K562 (cell line): ENCODE measurements around the gene GPR52. TPM values are rescaled to one million over a fixed set of nuclear protein-coding genes. Genes with fewer than 3 reads are reported as not detected.

Source experiments
- ATAC-seq: fragments of 200-7000 bp; cut with Tn5 transposase; 3 replicates; pipeline ENCODE4 v1.9.1; 2020; ENCODE audit warnings: moderate library complexity
- BruUV-seq: library from RNA; stranded (reverse); fragments of 400-500 nt; replicated peaks from 2 replicates; lab custom pipeline; 2021; lab: Mats Ljungman, UMichigan
- CTCF ChIA-PET: fragments of 300-600 bp; formaldehyde crosslinking; extraction: SDS; loops from one replicate; lab custom pipeline; 2021; ENCODE audit warnings: low intra/inter-chr PET ratio; lab: Yijun Ruan, JAX
- POLR2A ChIA-PET: fragments of 300-600, 350-650 bp; sonication (Branson Sonifier 250); formaldehyde crosslinking; extraction: SDS; loops from one replicate; lab custom pipeline; 2021; ENCODE audit warnings: antibody characterized with exemption, inconsistent platforms; lab: Yijun Ruan, JAX
- DNase-seq, 4 experiments: peaks; one replicate each; pipeline versions ENCODE4 v3.0.0 to v3.0.0-alpha.2; 2011 to 2018; ENCODE audit warnings: low spot score in 3 of 4, mixed read lengths in 3 of 4; ENCODE audit errors: extremely low read depth in 1 of 4
- FAIRE-seq: peaks from 2 replicates; lab custom pipeline; 2011; peaks lifted over from hg19 to GRCh38; lab: Jason Lieb, UNC
- H2AFZ ChIP-seq: 2 replicates; pipeline ENCODE4 v1.6.0; 2011; ENCODE audit warnings: low read depth, low read length, control low read depth, inconsistent platforms
- H3K27ac ChIP-seq: fragments of 200-600 bp; 3 replicates; pipeline ENCODE4 v1.8.0; 2011; ENCODE audit warnings: low read depth, mild to moderate bottlenecking, control low read depth, inconsistent platforms, low read length, moderate library complexity, mixed read lengths; ENCODE audit errors: extremely low read depth
- H3K27me3 ChIP-seq, 2 experiments: fragments of 300-600 bp in 1 of 2; 2 replicates in 1 of 2; 3 replicates in 1 of 2; pipeline versions ENCODE4 v1.6.0 to v1.8.0; 2011; ENCODE audit warnings: inconsistent platforms in 2 of 2, low read length in 2 of 2, mild to moderate bottlenecking in 1 of 2, mixed read lengths in 1 of 2, moderate library complexity in 1 of 2; ENCODE audit not compliant: control insufficient read depth in 2 of 2, insufficient read depth in 2 of 2
- H3K36me3 ChIP-seq: fragments of 300-600 bp; 3 replicates; pipeline ENCODE4 v1.8.0; 2011; ENCODE audit warnings: mild to moderate bottlenecking, low read length, inconsistent platforms; ENCODE audit not compliant: control insufficient read depth, insufficient read depth
- H3K4me1 ChIP-seq, 2 experiments: fragments of 200-600 bp in 1 of 2; replicated peaks in 1 of 2; 2 replicates in 1 of 2; 3 replicates in 1 of 2; pipeline versions ENCODE4 v1.5.1 to v1.8.0; 2011; ENCODE audit warnings: inconsistent platforms in 2 of 2, low read length in 2 of 2, mild to moderate bottlenecking in 1 of 2, mixed read lengths in 1 of 2, moderate library complexity in 1 of 2; ENCODE audit not compliant: control insufficient read depth in 2 of 2, insufficient read depth in 2 of 2
- H3K4me2 ChIP-seq: 2 replicates; pipeline ENCODE4 v1.6.1; 2011; ENCODE audit warnings: low read length, control low read depth, inconsistent platforms, mixed read lengths; ENCODE audit not compliant: insufficient read depth
- H3K4me3 ChIP-seq: fragments of 200-600 bp; sonication (generic), shearing (Covaris generic); 2 replicates; pipeline ENCODE4 v1.5.1; 2016; ENCODE audit warnings: control low read depth, inconsistent platforms
- H3K79me2 ChIP-seq: fragments of 200-600 bp; 3 replicates; pipeline ENCODE4 v1.8.0; 2011; ENCODE audit warnings: low read length, inconsistent platforms; ENCODE audit not compliant: control insufficient read depth, insufficient read depth
- H3K9ac ChIP-seq, 2 experiments: 2 replicates each; pipeline versions ENCODE4 v1.6.0 to v1.6.1; 2011; ENCODE audit warnings: low read depth in 2 of 2, low read length in 2 of 2, control low read depth in 1 of 2, inconsistent platforms in 1 of 2, mild to moderate bottlenecking in 1 of 2, mixed read lengths in 1 of 2; ENCODE audit not compliant: insufficient read depth in 1 of 2
- H3K9me1 ChIP-seq: one replicate; pipeline ENCODE4 v1.6.0; 2011; ENCODE audit warnings: inconsistent platforms, mild to moderate bottlenecking, low read length, moderate library complexity; ENCODE audit not compliant: control insufficient read depth, insufficient read depth
- H3K9me3 ChIP-seq: replicated peaks from 2 replicates; pipeline ENCODE4 v1.5.1; 2011; ENCODE audit warnings: low read depth, low read length, inconsistent platforms; ENCODE audit not compliant: control insufficient read depth, insufficient read depth
- H4K20me1 ChIP-seq: replicated peaks from 2 replicates; pipeline ENCODE4 v1.6.1; 2011; ENCODE audit warnings: low read length, inconsistent platforms, mixed read lengths; ENCODE audit not compliant: control insufficient read depth, insufficient read depth
- ILK ChIP-seq: fragments of 450-650 bp; IDR thresholded peaks from 2 replicates; pipeline ENCODE4 v1.6.1; 2016; ENCODE audit warnings: missing genetic modification characterization, low read depth, mild to moderate bottlenecking, missing compliant biosample characterization, moderate library complexity, borderline replicate concordance
- MAZ ChIP-seq, 2 experiments: fragments of 450-650 bp in 1 of 2; sonication (generic) in 1 of 2; formaldehyde crosslinking; IDR thresholded peaks in 1 of 2; conservative IDR thresholded peaks in 1 of 2; 2 replicates each; pipeline versions ENCODE4 v1.4.0 to v1.5.0; 2020; ENCODE audit warnings: mild to moderate bottlenecking in 1 of 2, missing genetic modification reagents in 1 of 2
- RHOXF2B ChIP-seq: fragments of 250-450 bp; sonication (Bioruptor Pico); conservative IDR thresholded peaks from 2 replicates; pipeline ENCODE4 v1.5.1; 2021
- SNRNP70 ChIP-seq: fragments of 200-400 bp; formaldehyde crosslinking; optimal IDR thresholded peaks from 2 replicates; pipeline ENCODE3; 2017; ENCODE audit warnings: low read depth, low read length
- U2AF2 ChIP-seq: fragments of 200-400 bp; formaldehyde crosslinking; optimal IDR thresholded peaks from 2 replicates; pipeline ENCODE3; 2017; ENCODE audit warnings: low read depth, mild to moderate bottlenecking, low read length
- ZFP36 ChIP-seq: fragments of 150-350 bp; IDR thresholded peaks from 2 replicates; pipeline ENCODE4 v1.6.1; 2018; ENCODE audit warnings: low read length, low read depth; ENCODE audit not compliant: partially characterized antibody
- ZNF282 ChIP-seq: sonication (generic); formaldehyde crosslinking; IDR thresholded peaks from 2 replicates; pipeline ENCODE4 v1.8.1; 2023; ENCODE audit warnings: missing genetic modification reagents
- ZNF717 ChIP-seq: fragments of 250-450 bp; sonication (Bioruptor Pico); IDR thresholded peaks from 2 replicates; pipeline ENCODE4 v1.5.0; 2021
- WGBS: fragments of 100-300 bp; shearing (Covaris generic); methylation state at CpG from one replicate; pipeline ENCODE4 v1.1.6; 2016; ENCODE audit warnings: low coverage, mixed read lengths; ENCODE audit not compliant: insufficient coverage; ENCODE audit errors: missing lambda C conversion rate; 5-methylcytosine and 5-hydroxymethylcytosine counted together
- in situ Hi-C: fragments of 300-500 bp; cut with MboI; formaldehyde crosslinking; loops from 4 replicates; pipeline ENCODE4 v1.15.0; 2018; ENCODE audit warnings: inconsistent platforms, mixed read lengths
- intact Hi-C: fragments of 100-400 bp; cut with micrococcal nuclease; formaldehyde crosslinking; loops from 2 replicates; pipeline ENCODE4 v1.14.2; 2022
- polyA plus RNA-seq, 8 experiments: library from polyadenylated mRNA; depleted of rRNA in 4 of 8; stranded (reverse) in 5 of 8; unstranded in 3 of 8; fragments of >200 nt; fragmentation: Nextera tagmentation in 2 of 8; fragmentation: Illumina TruSeq in 1 of 8; extraction: Ambion mirVana in 2 of 8; extraction: Trizol in 1 of 8; gene quantifications; 2 replicates each; pipeline versions ENCODE4 v1.2.1 to v1.2.3, GENCODE V29; 2011 to 2014; ENCODE audit warnings: inconsistent platforms in 1 of 8, missing spikeins in 1 of 8
- total RNA-seq, 7 experiments: library from RNA; depleted of rRNA in 6 of 7; stranded (reverse); fragments of >200 nt in 6 of 7; fragmentation: Illumina TruSeq in 2 of 7; extraction: Trizol in 2 of 7; gene quantifications; 2 replicates each; pipeline versions ENCODE4 v1.2.1 to v1.2.3, GENCODE V29; 2011 to 2021; ENCODE audit warnings: low replicate concordance in 1 of 7
- TF ChIP-seq, protein P1 (sequence below), 2 experiments: fragments of 450-650 bp in 1 of 2; sonication (generic) in 1 of 2; formaldehyde crosslinking in 1 of 2; IDR thresholded peaks in 1 of 2; conservative IDR thresholded peaks in 1 of 2; 2 replicates each; pipeline versions ENCODE4 v1.6.1 to v1.8.1; 2016 to 2023; ENCODE audit warnings: mild to moderate bottlenecking in 2 of 2, moderate library complexity in 2 of 2, inconsistent platforms in 1 of 2, missing genetic modification reagents in 1 of 2
- TF ChIP-seq, protein P2 (sequence below): fragments of 250-450 bp; sonication (Bioruptor Pico); IDR thresholded peaks from 2 replicates; pipeline ENCODE4 v1.5.0; 2021
- TF ChIP-seq, protein P3 (sequence below): sonication (generic); formaldehyde crosslinking; IDR thresholded peaks from 2 replicates; pipeline ENCODE4 v1.8.0; 2022; ENCODE audit warnings: mild to moderate bottlenecking, missing genetic modification reagents

The GPR52 gene
- total and polyA plus RNA-seq, 9 of the 15 experiments (the other 6 are each of a cell fraction or from before 2014, with no cell fraction given) = 0.12 to 4.9 (median 1.1) TPM; not detected in 3

DNA sequence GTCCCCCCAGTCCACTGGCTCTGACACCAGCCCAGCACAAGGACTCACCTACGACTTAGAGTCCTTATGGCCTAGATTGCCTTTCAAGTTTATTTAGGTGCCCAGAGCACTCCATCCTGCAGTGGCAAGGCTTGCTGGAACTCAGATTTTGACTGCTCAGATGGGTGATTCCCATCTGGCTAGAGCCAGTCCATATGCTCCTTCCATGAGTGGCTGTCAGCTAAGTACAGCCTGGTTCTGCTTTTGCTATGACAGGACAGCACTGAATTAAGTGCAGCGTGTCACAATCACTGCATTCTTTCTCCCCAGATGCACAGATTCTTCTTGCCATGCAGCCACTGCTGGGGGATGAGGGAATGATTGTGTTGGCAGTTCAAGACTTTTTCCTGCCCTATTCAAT is 43.8 kb downstream of the GPR52 start:
- ATAC-seq (peak; percentile 32), DNase-seq (no peak), FAIRE-seq (no peak)
- in situ Hi-C loops (no loop called here), intact Hi-C loops (no loop called here)
- no TSS peak for BruUV-seq
- no peaks in the 10 kb centered on the region for H3K9me3 ChIP-seq
- CTCF ChIA-PET = no interaction called here
- no peaks in the 10 kb centered on the region for H3K27me3 ChIP-seq
- no peaks in the 10 kb centered on the region for H3K4me1 ChIP-seq
- TF ChIP-seq ZNF717 (CRISPR knock-in tag) (no peak), ILK (tag) (no peak), U2AF2 (no peak), ZFP36 (no peak), ZNF282 (CRISPR knock-in tag) (no peak), RHOXF2B (no peak), MAZ (CRISPR knock-in tag; conservative IDR thresholded peaks at IDR 0.05 in 1 of 2, IDR thresholded peaks at IDR 0.05 in 1 of 2) (no peak), SNRNP70 (no peak)
- TF ChIP-seq, protein P1, sequence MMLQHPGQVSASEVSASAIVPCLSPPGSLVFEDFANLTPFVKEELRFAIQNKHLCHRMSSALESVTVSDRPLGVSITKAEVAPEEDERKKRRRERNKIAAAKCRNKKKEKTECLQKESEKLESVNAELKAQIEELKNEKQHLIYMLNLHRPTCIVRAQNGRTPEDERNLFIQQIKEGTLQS (IDR thresholded peaks at IDR 0.05) = no peak
- TF ChIP-seq, protein P1 (CRISPR knock-in tag; conservative IDR thresholded peaks at IDR 0.05) = no peak
- TF ChIP-seq, protein P2, sequence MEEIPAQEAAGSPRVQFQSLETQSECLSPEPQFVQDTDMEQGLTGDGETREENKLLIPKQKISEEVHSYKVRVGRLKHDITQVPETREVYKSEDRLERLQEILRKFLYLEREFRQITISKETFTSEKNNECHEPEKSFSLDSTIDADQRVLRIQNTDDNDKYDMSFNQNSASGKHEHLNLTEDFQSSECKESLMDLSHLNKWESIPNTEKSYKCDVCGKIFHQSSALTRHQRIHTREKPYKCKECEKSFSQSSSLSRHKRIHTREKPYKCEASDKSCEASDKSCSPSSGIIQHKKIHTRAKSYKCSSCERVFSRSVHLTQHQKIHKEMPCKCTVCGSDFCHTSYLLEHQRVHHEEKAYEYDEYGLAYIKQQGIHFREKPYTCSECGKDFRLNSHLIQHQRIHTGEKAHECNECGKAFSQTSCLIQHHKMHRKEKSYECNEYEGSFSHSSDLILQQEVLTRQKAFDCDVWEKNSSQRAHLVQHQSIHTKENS (CRISPR knock-in tag) = no peak
- TF ChIP-seq, protein P3, sequence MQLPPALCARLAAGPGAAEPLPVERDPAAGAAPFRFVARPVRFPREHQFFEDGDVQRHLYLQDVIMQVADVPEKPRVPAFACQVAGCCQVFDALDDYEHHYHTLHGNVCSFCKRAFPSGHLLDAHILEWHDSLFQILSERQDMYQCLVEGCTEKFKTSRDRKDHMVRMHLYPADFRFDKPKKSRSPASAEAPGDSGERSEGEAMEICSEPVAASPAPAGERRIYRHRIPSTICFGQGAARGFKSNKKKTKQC = no peak
- H3K36me3 ChIP-seq = no peaks in the 10 kb centered on the region
- no peaks in the 10 kb centered on the region for H3K9me1 ChIP-seq
- peak overlapping the region in 1 of 2 experiments; percentile 11; a peak in 1 of 4 replicates for H3K9ac ChIP-seq
- no peaks in the 10 kb centered on the region for H4K20me1 ChIP-seq
- no peak overlapping the region for H3K27ac ChIP-seq
- no peak overlapping the region for H2AFZ ChIP-seq
- no peak overlapping the region for H3K4me2 ChIP-seq
- POLR2A ChIA-PET = interaction anchor here (1.0 to 1.3 kb wide), 2 partner anchors 8 to 22 kb away, joined by 3 to 4 read pairs; no protein-coding TSS in a partner anchor
- WGBS = 4% methylated on average over 2 of the region's 2 CpGs
- H3K4me3 ChIP-seq = no peak overlapping the region
- H3K79me2 ChIP-seq = no peaks in the 10 kb centered on the region
